ENCODE data around the gene CERS3.
"Not testable (repeated sequence)": the region's sequence is repeated elsewhere in the genome, so short reads cannot be mapped to it uniquely, and the experiment has no call there.

CERS3 gene

DNA sequence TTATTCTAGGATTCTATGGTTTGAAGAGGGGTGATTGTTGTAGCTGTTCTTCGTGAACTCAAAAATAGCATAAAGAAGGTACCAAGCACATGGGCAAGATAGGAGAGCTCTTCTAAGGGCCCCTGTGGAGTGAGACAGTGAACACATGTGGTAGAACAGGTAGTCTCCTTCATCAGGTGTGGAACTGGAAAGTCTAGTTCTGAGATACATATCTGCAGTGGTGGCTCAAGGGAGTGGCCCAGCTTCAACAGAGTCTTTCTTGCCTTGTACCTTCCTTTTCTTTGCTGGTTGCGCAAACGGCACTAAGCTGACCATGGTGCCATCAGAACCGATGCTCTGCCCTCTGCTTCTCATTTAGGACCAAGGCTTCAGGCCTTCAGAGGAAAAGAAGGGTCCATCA lies 65.2 kb downstream of the CERS3 start:
- H3K9ac ChIP-seq (ENCODE audit: low read length), result no peak overlapping the region
- H3K4me3 ChIP-seq (ENCODE audit: low read length), result no peak overlapping the region
- H3K27ac ChIP-seq (ENCODE audit: low read length), result no peak overlapping the region
- H3K4me1 ChIP-seq (ENCODE audit: control insufficient read depth, low read depth, low read length), result peaks cover 16% of the 10 kb centered on the region
- peaks cover 3% of the 10 kb centered on the region for H3K9me3 ChIP-seq (ENCODE audit: control insufficient read depth, low read depth, low read length)
- H3K36me3 ChIP-seq (ENCODE audit: control insufficient read depth, low read depth, low read length), result no peaks in the 10 kb centered on the region
- no peaks in the 10 kb centered on the region for H3K27me3 ChIP-seq (ENCODE audit: control insufficient read depth, insufficient read depth, low read length)

DNA sequence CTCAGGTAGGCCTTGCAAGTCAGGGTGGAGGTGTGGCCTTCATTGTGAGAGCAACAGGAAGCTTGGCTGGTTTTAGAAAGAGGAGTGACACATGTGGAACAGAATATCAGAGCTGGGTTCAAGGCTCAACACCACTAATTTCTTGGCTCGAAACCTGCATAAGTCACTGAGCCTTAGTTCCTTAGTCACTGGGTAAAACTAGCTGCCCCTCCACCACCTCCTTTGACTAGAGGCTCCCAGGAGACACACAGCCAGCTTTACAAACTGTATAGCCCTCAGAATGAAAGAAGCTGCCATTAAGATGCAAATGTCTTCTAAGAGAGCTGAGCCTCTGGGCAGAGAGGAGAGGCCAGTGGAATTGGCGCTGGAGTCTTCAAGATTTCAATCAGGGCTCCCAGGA lies 67.7 kb downstream of the CERS3 start:
- H3K36me3 ChIP-seq (ENCODE audit: control insufficient read depth, low read depth, low read length), result no peaks in the 10 kb centered on the region
- H3K9ac ChIP-seq (ENCODE audit: low read length), result no peak overlapping the region
- no peak overlapping the region for H3K27ac ChIP-seq (ENCODE audit: low read length)
- no peaks in the 10 kb centered on the region for H3K27me3 ChIP-seq (ENCODE audit: control insufficient read depth, insufficient read depth, low read length)
- H3K9me3 ChIP-seq (ENCODE audit: control insufficient read depth, low read depth, low read length), result peaks cover 11% of the 10 kb centered on the region
- peak overlapping the region; percentile 11 for H3K4me3 ChIP-seq (ENCODE audit: low read length)
- H3K4me1 ChIP-seq (ENCODE audit: control insufficient read depth, low read depth, low read length), result peaks cover 16% of the 10 kb centered on the region

DNA sequence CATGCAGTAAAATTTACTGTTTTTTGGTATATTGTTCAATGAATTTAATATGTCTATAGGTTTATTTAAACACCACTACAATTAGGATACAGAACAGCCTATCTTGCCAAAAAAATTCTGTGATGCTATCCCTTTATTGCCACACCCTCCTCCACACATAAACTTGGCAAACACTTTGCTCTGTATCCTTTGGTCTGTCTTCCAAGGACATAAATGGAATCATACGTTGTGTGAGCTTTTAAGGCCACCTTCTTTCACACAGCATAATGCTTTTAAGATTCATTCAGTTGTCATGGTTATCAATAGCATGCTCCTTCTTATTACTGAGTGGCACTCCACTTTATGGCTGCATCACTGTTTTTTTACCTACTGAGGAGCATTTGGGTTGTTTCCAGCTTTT lies 71.5 kb downstream of the CERS3 start:
- Histone ChIP-seq H3K27me3 (ENCODE audit: control insufficient read depth, insufficient read depth, low read length) (no peaks in the 10 kb centered on the region), H3K9ac (ENCODE audit: low read length) (no peak overlapping the region), H3K36me3 (ENCODE audit: control insufficient read depth, low read depth, low read length) (no peaks in the 10 kb centered on the region), H3K9me3 (ENCODE audit: control insufficient read depth, low read depth, low read length) (peaks cover 11% of the 10 kb centered on the region), H3K4me1 (ENCODE audit: control insufficient read depth, low read depth, low read length) (peaks cover 13% of the 10 kb centered on the region), H3K4me3 (ENCODE audit: low read length) (no peak overlapping the region), H3K27ac (ENCODE audit: low read length) (no peak overlapping the region)

DNA sequence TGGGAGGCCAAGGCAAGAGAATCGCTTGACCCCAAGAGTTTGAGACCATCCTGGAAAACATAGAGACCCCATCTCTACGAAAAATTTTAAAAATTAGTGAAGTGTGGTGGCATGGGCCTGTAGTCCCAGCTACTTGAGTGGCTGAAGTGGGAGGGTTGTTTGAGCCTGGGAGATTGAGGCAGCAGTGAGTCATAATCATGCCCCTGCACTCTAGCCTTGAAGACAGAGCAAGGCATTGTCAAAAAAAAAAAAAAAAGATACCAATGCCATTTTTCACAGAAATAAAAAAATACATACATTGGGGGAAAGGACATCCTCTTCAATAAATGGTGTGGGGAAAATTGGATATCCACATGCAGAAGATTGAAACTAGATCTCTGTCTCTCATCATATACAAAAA lies 74.6 kb downstream of the CERS3 start:
- H3K9me3 ChIP-seq (ENCODE audit: control insufficient read depth, low read depth, low read length), result peaks cover 8% of the 10 kb centered on the region
- H3K36me3 ChIP-seq (ENCODE audit: control insufficient read depth, low read depth, low read length), result no peaks in the 10 kb centered on the region
- H3K27ac ChIP-seq (ENCODE audit: low read length), result no peak overlapping the region
- no peak overlapping the region for H3K4me3 ChIP-seq (ENCODE audit: low read length)
- no peak overlapping the region for H3K9ac ChIP-seq (ENCODE audit: low read length)
- no peaks in the 10 kb centered on the region for H3K27me3 ChIP-seq (ENCODE audit: control insufficient read depth, insufficient read depth, low read length)
- no peaks in the 10 kb centered on the region for H3K4me1 ChIP-seq (ENCODE audit: control insufficient read depth, low read depth, low read length)

DNA sequence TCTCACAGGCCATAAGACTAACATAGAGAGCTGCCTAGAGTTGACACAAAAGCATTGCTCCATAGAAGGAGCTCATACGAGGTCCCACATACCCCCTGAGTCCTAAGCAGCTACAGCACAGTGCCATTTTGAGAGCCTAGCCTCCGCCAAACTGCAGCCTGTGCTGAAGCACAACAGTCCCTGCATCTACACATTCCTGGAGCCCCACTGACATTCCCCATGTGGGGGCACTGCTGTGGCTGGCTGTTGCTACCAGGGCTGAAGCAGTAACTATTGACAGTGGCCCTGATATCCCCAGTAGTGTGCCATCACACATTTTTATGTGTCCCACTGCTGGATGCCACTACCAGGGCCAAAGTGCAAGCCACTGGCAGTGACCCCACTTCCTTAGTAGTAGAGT lies 80.3 kb downstream of the CERS3 start:
- Histone ChIP-seq H3K27me3 (ENCODE audit: control insufficient read depth, insufficient read depth, low read length) (no peaks in the 10 kb centered on the region), H3K4me3 (ENCODE audit: low read length) (no peak overlapping the region), H3K9ac (ENCODE audit: low read length) (no peak overlapping the region), H3K9me3 (ENCODE audit: control insufficient read depth, low read depth, low read length) (no peaks in the 10 kb centered on the region), H3K4me1 (ENCODE audit: control insufficient read depth, low read depth, low read length) (peaks cover 2% of the 10 kb centered on the region), H3K27ac (ENCODE audit: low read length) (no peak overlapping the region), H3K36me3 (ENCODE audit: control insufficient read depth, low read depth, low read length) (no peaks in the 10 kb centered on the region)

DNA sequence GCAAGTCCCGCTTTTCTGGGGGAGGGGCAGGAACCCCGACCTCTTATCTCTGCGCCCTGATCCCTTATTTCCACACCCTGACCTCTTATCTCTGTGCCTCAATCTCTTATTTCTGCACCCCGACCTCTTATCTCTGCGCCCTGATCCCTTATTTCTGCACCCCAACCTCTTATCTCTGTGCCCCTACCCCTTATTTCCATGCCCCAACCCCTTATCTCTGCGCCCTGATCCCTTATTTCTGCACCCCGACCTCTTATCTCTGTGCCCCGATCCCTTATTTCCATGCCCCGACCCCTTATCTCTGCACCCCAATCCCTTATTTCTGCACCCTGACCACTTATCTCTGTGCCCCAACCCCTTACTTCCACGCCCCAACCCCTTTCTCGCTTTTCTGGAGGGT lies 87.7 kb downstream of the CERS3 start:
- not testable (repeated sequence) for H3K9ac ChIP-seq (ENCODE audit: low read length)

DNA sequence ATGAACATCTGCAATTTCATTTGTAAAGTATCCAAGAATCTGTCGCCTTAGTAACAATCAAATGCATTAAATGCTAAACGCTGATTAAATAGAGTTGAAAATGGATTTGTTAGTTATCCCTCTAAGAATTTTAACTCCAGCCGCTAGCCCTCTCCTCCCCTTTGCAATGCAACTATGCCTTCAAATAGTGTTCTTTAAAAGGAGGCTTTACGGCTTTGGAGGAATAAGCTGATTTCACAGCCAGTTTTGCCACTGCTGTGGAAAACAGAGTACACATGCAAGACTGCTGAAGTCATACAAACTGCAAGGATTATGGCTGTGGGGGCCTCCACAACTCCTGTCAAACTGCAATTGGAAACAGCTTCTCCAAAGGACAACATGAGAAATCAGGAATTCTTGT lies 89.2 kb downstream of the CERS3 start:
- Histone ChIP-seq H3K4me3 (ENCODE audit: low read length) (no peak overlapping the region), H3K4me1 (ENCODE audit: control insufficient read depth, low read depth, low read length) (peaks cover 18% of the 10 kb centered on the region), H3K36me3 (ENCODE audit: control insufficient read depth, low read depth, low read length) (no peaks in the 10 kb centered on the region), H3K9me3 (ENCODE audit: control insufficient read depth, low read depth, low read length) (no peaks in the 10 kb centered on the region), H3K27me3 (ENCODE audit: control insufficient read depth, insufficient read depth, low read length) (no peaks in the 10 kb centered on the region), H3K27ac (ENCODE audit: low read length) (no peak overlapping the region), H3K9ac (ENCODE audit: low read length) (no peak overlapping the region)

More for the DNA sequence above, 87.7 kb downstream of the CERS3 start:
- H3K9me3 ChIP-seq (ENCODE audit: control insufficient read depth, low read depth, low read length); H3K4me3 ChIP-seq (ENCODE audit: low read length); H3K27me3 ChIP-seq (ENCODE audit: control insufficient read depth, insufficient read depth, low read length); H3K36me3 ChIP-seq (ENCODE audit: control insufficient read depth, low read depth, low read length); H3K27ac ChIP-seq (ENCODE audit: low read length): not testable (repeated sequence)
- H3K4me1 ChIP-seq (ENCODE audit: control insufficient read depth, low read depth, low read length), result peaks cover 12% of the 10 kb centered on the region

DNA sequence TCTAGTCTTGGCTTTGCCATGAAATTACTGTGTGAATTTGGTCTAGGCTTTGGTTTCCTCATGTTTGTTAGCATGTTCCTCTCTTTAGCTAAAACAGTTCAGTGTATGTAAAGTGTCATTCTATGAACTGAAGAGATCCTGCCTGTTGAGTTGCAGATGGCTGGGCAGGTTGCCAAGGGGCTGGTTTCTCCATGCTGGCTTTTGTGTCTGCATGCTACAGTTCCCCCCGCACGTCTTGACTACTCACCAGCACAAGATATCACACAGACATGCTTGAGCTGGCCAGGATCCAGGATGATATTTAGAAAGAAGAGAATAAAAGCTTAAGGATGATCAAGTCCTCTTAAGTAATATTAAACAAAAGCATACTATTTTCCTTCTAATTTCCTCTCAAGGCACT lies 90.2 kb downstream of the CERS3 start:
- peaks cover 19% of the 10 kb centered on the region for H3K4me1 ChIP-seq (ENCODE audit: control insufficient read depth, low read depth, low read length)
- H3K27me3 ChIP-seq (ENCODE audit: control insufficient read depth, insufficient read depth, low read length), result no peaks in the 10 kb centered on the region
- H3K9me3 ChIP-seq (ENCODE audit: control insufficient read depth, low read depth, low read length), result no peaks in the 10 kb centered on the region
- H3K27ac ChIP-seq (ENCODE audit: low read length), result no peak overlapping the region
- no peak overlapping the region for H3K9ac ChIP-seq (ENCODE audit: low read length)
- H3K36me3 ChIP-seq (ENCODE audit: control insufficient read depth, low read depth, low read length), result no peaks in the 10 kb centered on the region
- no peak overlapping the region for H3K4me3 ChIP-seq (ENCODE audit: low read length)

DNA sequence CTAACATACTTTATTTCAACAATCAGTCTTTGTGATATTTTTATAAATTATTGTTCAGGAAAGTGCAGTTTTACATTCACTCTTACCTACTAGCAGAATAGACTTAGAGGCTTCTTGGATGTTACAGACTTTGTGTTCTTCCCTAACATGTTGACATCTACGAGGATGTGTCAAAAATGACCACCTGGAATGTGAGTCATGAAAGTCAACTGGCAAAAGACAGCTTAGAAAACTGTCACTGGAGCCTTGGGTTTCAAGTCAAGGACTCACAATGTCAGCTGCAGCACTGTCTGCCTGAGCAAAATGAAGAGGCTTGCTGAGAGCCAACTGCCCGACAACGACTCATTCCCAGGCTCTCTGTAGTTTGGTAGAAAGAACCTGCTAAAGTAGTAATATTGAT lies 91.5 kb downstream of the CERS3 start:
- no peak overlapping the region for H3K4me3 ChIP-seq (ENCODE audit: low read length)
- H3K4me1 ChIP-seq (ENCODE audit: control insufficient read depth, low read depth, low read length), result peaks cover 19% of the 10 kb centered on the region
- H3K36me3 ChIP-seq (ENCODE audit: control insufficient read depth, low read depth, low read length), result no peaks in the 10 kb centered on the region
- no peaks in the 10 kb centered on the region for H3K9me3 ChIP-seq (ENCODE audit: control insufficient read depth, low read depth, low read length)
- no peak overlapping the region for H3K9ac ChIP-seq (ENCODE audit: low read length)
- H3K27me3 ChIP-seq (ENCODE audit: control insufficient read depth, insufficient read depth, low read length), result no peaks in the 10 kb centered on the region
- H3K27ac ChIP-seq (ENCODE audit: low read length), result no peak overlapping the region

DNA sequence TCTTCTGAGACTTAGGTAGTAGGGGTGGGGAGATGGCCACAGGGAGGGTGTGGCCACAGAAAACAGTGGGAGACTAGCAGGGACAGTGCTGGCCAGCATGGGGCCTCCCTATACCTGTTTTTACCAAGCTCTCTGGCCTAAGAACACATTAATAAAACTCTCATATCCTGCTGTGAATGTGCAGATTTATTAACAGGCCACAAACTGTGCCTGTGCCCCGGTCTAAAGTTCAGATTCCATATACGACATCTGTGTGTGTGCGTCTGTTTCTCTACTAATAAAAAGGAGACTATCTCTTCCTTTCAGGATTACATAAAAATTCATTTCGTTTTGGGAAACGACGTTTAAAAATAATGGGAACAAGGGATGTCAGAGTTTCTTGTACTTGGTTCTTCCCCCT lies 94.2 kb downstream of the CERS3 start:
- Histone ChIP-seq H3K36me3 (ENCODE audit: control insufficient read depth, low read depth, low read length) (no peaks in the 10 kb centered on the region), H3K9me3 (ENCODE audit: control insufficient read depth, low read depth, low read length) (no peaks in the 10 kb centered on the region), H3K27ac (ENCODE audit: low read length) (no peak overlapping the region), H3K4me3 (ENCODE audit: low read length) (no peak overlapping the region), H3K9ac (ENCODE audit: low read length) (no peak overlapping the region), H3K4me1 (ENCODE audit: control insufficient read depth, low read depth, low read length) (peaks cover 18% of the 10 kb centered on the region), H3K27me3 (ENCODE audit: control insufficient read depth, insufficient read depth, low read length) (no peaks in the 10 kb centered on the region)

DNA sequence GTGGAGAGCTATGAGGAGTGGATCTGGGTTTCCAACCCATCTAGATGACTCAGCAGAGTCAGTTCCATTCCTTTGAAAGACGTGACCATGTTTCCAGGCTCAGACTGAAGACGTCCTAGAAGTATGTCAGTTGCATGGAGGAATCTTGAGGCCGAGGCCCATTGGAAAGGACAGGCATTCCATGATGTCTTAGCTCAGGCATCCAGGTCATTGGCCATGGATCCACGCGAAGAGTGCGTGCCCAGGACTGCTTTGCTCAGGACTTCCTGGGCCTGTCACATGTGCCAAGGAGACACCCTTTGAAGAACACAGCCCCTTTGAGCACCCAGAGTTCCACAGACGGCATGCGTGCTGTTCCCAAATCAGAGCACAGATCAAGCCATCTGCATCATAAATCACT lies 94.7 kb downstream of the CERS3 start:
- peaks cover 13% of the 10 kb centered on the region for H3K4me1 ChIP-seq (ENCODE audit: control insufficient read depth, low read depth, low read length)
- H3K4me3 ChIP-seq (ENCODE audit: low read length), result no peak overlapping the region
- H3K27ac ChIP-seq (ENCODE audit: low read length), result no peak overlapping the region
- no peaks in the 10 kb centered on the region for H3K9me3 ChIP-seq (ENCODE audit: control insufficient read depth, low read depth, low read length)
- no peaks in the 10 kb centered on the region for H3K36me3 ChIP-seq (ENCODE audit: control insufficient read depth, low read depth, low read length)
- no peak overlapping the region for H3K9ac ChIP-seq (ENCODE audit: low read length)
- no peaks in the 10 kb centered on the region for H3K27me3 ChIP-seq (ENCODE audit: control insufficient read depth, insufficient read depth, low read length)

DNA sequence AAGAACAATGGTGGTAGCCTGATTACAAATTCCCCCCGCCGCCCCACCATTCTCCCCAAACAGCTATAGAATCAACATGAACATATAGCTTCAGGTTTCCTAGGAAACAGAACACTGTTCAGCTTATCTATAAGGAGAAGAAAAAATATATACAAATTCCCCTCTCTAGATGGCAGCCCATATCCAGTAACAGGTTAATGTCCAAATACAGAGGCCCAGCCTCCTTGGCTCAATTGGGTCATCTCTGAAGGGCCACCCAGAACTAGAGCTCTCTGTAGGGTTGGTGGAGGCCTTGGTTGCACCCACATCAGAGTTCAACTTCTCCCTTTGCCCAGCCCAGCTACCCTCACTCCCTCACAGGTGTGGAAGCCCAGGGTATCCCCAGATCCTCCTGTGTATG lies 95.4 kb downstream of the CERS3 start:
- no peak overlapping the region for H3K27ac ChIP-seq (ENCODE audit: low read length)
- H3K36me3 ChIP-seq (ENCODE audit: control insufficient read depth, low read depth, low read length), result no peaks in the 10 kb centered on the region
- H3K4me1 ChIP-seq (ENCODE audit: control insufficient read depth, low read depth, low read length), result peaks cover 7% of the 10 kb centered on the region
- H3K9ac ChIP-seq (ENCODE audit: low read length), result no peak overlapping the region
- H3K4me3 ChIP-seq (ENCODE audit: low read length), result no peak overlapping the region
- no peaks in the 10 kb centered on the region for H3K27me3 ChIP-seq (ENCODE audit: control insufficient read depth, insufficient read depth, low read length)
- no peaks in the 10 kb centered on the region for H3K9me3 ChIP-seq (ENCODE audit: control insufficient read depth, low read depth, low read length)
